NB4 (cell line): ENCODE measurements around the gene NTNG2.

Experiments
- MAX ChIP-seq: IDR thresholded peaks from 2 replicates; pipeline ENCODE4 v1.6.1; 2011; ENCODE audit warnings: low read depth, low read length
- MYC ChIP-seq: IDR thresholded peaks from 2 replicates; pipeline ENCODE4 v1.6.1; 2011; ENCODE audit warnings: low read depth, low read length
- POLR2A ChIP-seq: IDR thresholded peaks from 2 replicates; pipeline ENCODE4 v1.6.1; 2011; ENCODE audit warnings: mild to moderate bottlenecking; ENCODE audit not compliant: insufficient read length; ENCODE audit errors: extremely low read depth
- TF ChIP-seq, protein P1 (sequence below): IDR thresholded peaks from one replicate; pipeline ENCODE4 v1.5.1; 2012; ENCODE audit warnings: low read depth, low read length

GRCh38 chr9:132171702-132172101 is 9.8 kb downstream of the NTNG2 start:
- TF ChIP-seq POLR2A = no peak
- TF ChIP-seq, protein P1, sequence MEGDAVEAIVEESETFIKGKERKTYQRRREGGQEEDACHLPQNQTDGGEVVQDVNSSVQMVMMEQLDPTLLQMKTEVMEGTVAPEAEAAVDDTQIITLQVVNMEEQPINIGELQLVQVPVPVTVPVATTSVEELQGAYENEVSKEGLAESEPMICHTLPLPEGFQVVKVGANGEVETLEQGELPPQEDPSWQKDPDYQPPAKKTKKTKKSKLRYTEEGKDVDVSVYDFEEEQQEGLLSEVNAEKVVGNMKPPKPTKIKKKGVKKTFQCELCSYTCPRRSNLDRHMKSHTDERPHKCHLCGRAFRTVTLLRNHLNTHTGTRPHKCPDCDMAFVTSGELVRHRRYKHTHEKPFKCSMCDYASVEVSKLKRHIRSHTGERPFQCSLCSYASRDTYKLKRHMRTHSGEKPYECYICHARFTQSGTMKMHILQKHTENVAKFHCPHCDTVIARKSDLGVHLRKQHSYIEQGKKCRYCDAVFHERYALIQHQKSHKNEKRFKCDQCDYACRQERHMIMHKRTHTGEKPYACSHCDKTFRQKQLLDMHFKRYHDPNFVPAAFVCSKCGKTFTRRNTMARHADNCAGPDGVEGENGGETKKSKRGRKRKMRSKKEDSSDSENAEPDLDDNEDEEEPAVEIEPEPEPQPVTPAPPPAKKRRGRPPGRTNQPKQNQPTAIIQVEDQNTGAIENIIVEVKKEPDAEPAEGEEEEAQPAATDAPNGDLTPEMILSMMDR = no peak
- no peak for TF ChIP-seq MAX
- TF ChIP-seq MYC = no peak
